Stimulated activated CD4-positive, alpha-beta T cell treated with anti-CD3 and anti-CD28 coated beads, TNF-alpha, amount 100 ng/mL, for 4 hours (primary cell): ENCODE measurements around the gene ZC3H8.
"Not testable (repeated sequence)": the region's sequence is repeated elsewhere in the genome, so short reads cannot be mapped to it uniquely, and the experiment has no call there.

Experiments
- DNase-seq, 3 experiments: peaks; one replicate each; pipeline ENCODE4 v3.0.0-alpha.2; 2020; ENCODE audit warnings: low read depth in 3 of 3

Gene ZC3H8

GRCh38 chr2:112254466-112255240 is at the start of gene ZC3H8:
Gene ZC3H8, minus strand, starts transcription at chr2:112255042. Its CDS starts 61 bp downstream, at chr2:112254981.
- DNase-seq = peak; percentile 92 to 94 (median 93)

GRCh38 chr2:112304298-112304941 is 49.6 kb upstream of the ZC3H8 start:
- DNase-seq = no peak

GRCh38 chr2:112301973-112302372 is 47.1 kb upstream of the ZC3H8 start:
- no peak for DNase-seq

GRCh38 chr2:112301171-112301584 is 46.3 kb upstream of the ZC3H8 start:
- DNase-seq = no peak

- DNase-seq = no peak
These were observed 41.6 kb upstream of the ZC3H8 start for GRCh38 chr2:112296407-112296806.

GRCh38 chr2:112295407-112296078 is 40.7 kb upstream of the ZC3H8 start:
- no peak for DNase-seq

- no peak for DNase-seq
These were observed 39.0 kb upstream of the ZC3H8 start for GRCh38 chr2:112293636-112294401.

- DNase-seq = no peak
These were observed 35.8 kb upstream of the ZC3H8 start for GRCh38 chr2:112290648-112291047.

GRCh38 chr2:112290088-112290487 is 35.2 kb upstream of the ZC3H8 start:
- no peak for DNase-seq

GRCh38 chr2:112283535-112283934 is 28.7 kb upstream of the ZC3H8 start:
- not testable (repeated sequence) for DNase-seq

- not testable (repeated sequence) for DNase-seq
These were observed 27.2 kb upstream of the ZC3H8 start for GRCh38 chr2:112282066-112282465.

GRCh38 chr2:112277596-112278220 is 22.9 kb upstream of the ZC3H8 start:
- no peak for DNase-seq

GRCh38 chr2:112276954-112277353 is 22.1 kb upstream of the ZC3H8 start:
- no peak for DNase-seq

GRCh38 chr2:112275887-112276773 is 21.3 kb upstream of the ZC3H8 start:
- DNase-seq = peak; percentile 68 to 74 (median 69)

- DNase-seq = peak; percentile 99
These were observed 20.6 kb upstream of the ZC3H8 start, which contains the start of gene ZC3H6 for GRCh38 chr2:112275311-112275886. Gene ZC3H6, plus strand, starts transcription at chr2:112275597. Its CDS starts 398 bp downstream, at chr2:112275995.

- no peak for DNase-seq
These were observed 18.5 kb upstream of the ZC3H8 start for GRCh38 chr2:112273349-112273748.

GRCh38 chr2:112272669-112273068 is 17.8 kb upstream of the ZC3H8 start:
- no peak for DNase-seq

- no peak for DNase-seq
These were observed 13.7 kb upstream of the ZC3H8 start for GRCh38 chr2:112268547-112268946.

GRCh38 chr2:112262876-112263275 is 8.0 kb upstream of the ZC3H8 start:
- DNase-seq = no peak

- DNase-seq = no peak
These were observed 5.4 kb upstream of the ZC3H8 start for GRCh38 chr2:112260295-112260625.
